ENCODE measurements around the gene KLF3. TPM values are rescaled to one million over a fixed set of nuclear protein-coding genes. Genes with fewer than 3 reads are reported as not detected.

KLF3 gene
- total and polyA plus RNA-seq, 9 of the 15 experiments (the other 6 are each of a cell fraction or from before 2014, with no cell fraction given), result 9.9 to 47.2 (median 18.1) TPM

DNA sequence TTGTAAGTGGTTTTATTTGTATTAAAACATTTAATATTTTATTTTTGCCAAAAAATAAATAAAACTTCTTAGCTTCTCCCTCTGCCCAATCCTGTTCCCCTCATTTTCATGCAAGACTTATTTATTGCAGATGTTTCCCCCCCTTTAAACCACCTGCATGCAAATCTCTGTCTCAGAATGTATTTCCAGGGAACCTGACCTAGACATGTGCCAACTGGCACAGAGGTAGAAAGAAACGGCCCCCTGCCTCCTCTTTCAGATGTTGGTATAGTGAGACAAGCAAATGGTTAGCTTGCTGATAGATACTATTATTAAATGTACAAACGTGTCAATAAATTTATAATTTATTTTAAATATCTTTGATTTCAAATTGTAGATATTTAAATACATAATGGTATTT lies 47.1 kb downstream of the KLF3 start (continued):
- TF ChIP-seq MITF (IDR thresholded peaks at IDR 0.05), result no peak
- no peak for TF ChIP-seq ETS2 (tag; IDR thresholded peaks at IDR 0.05; ENCODE audit: borderline replicate concordance, poor library complexity, severe bottlenecking)
- TF ChIP-seq U2AF2 (optimal IDR thresholded peaks at IDR 0.05; ENCODE audit: low read depth, low read length), result no peak
- TF ChIP-seq ZNF695 (CRISPR knock-in tag; IDR thresholded peaks at IDR 0.05), result no peak
- TF ChIP-seq PREB (CRISPR knock-in tag; IDR thresholded peaks at IDR 0.05), result no peak
- TF ChIP-seq MTF1 (CRISPR knock-in tag; IDR thresholded peaks at IDR 0.05; ENCODE audit: borderline replicate concordance), result no peak
- TF ChIP-seq ZNF217 (CRISPR knock-in tag; IDR thresholded peaks at IDR 0.05), result no peak
- TF ChIP-seq CBX2 (IDR thresholded peaks at IDR 0.05; ENCODE audit: insufficient read depth, low read length, poor library complexity, severe bottlenecking), result no peak
- TF ChIP-seq, protein P1, sequence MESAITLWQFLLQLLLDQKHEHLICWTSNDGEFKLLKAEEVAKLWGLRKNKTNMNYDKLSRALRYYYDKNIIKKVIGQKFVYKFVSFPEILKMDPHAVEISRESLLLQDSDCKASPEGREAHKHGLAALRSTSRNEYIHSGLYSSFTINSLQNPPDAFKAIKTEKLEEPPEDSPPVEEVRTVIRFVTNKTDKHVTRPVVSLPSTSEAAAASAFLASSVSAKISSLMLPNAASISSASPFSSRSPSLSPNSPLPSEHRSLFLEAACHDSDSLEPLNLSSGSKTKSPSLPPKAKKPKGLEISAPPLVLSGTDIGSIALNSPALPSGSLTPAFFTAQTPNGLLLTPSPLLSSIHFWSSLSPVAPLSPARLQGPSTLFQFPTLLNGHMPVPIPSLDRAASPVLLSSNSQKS (CRISPR knock-in tag; IDR thresholded peaks at IDR 0.05), result no peak
- no peak for TF ChIP-seq SUPT5H (IDR thresholded peaks at IDR 0.05)
- no peak for TF ChIP-seq PHF8 (IDR thresholded peaks at IDR 0.05; ENCODE audit: borderline replicate concordance, low read length)
- no peak for TF ChIP-seq BCL6 (CRISPR knock-in tag; IDR thresholded peaks at IDR 0.05)
- TF ChIP-seq TSC22D4 (tag; IDR thresholded peaks at IDR 0.05), result no peak
- TF ChIP-seq ZNF408 (CRISPR knock-in tag; IDR thresholded peaks at IDR 0.05; ENCODE audit: low read depth), result no peak

All from K562 (cell line).